ENCODE measurements around the gene SPEF2. TPM values are rescaled to one million over a fixed set of nuclear protein-coding genes. Genes with fewer than 3 reads are reported as not detected.

SPEF2 gene
- total and polyA plus RNA-seq, 10 of the 15 experiments (the other 5 are each of a cell fraction or from before 2014, with no cell fraction given) = 0.03 to 2.0 (median 0.07) TPM; not detected in 3

GRCh38 chr5:35762368-35762767 lies 144.7 kb downstream of the SPEF2 start:
- Histone ChIP-seq H3K27ac (ENCODE audit: control insufficient read depth, insufficient read depth) (no peak overlapping the region), H3K36me3 (ENCODE audit: control insufficient read depth in 2 of 2, insufficient read depth in 2 of 2, low read length in 1 of 2) (no peaks in the 10 kb centered on the region), H3K27me3 (replicated peaks in 1 of 2; ENCODE audit: control insufficient read depth in 2 of 2, insufficient read depth in 2 of 2, low read length in 1 of 2) (no peaks in the 10 kb centered on the region; a peak in 1 of 4 replicates), H3K4me2 (ENCODE audit: control insufficient read depth, insufficient read depth) (no peak overlapping the region), H4K20me1 (ENCODE audit: control insufficient read depth, insufficient read depth) (no peaks in the 10 kb centered on the region), H3K9me3 (replicated peaks; ENCODE audit: control insufficient read depth, insufficient read depth, low read length) (no peaks in the 10 kb centered on the region), H3K4me3 (no peak overlapping the region), H2AFZ (ENCODE audit: control insufficient read depth, low read depth, low read length) (no peak overlapping the region), H3K9ac (ENCODE audit: control insufficient read depth, insufficient read depth, low read length) (no peak overlapping the region), H3K4me1 (ENCODE audit: control insufficient read depth, insufficient read depth, low read length) (no peaks in the 10 kb centered on the region), H3K79me2 (ENCODE audit: control insufficient read depth, insufficient read depth, low read length) (no peaks in the 10 kb centered on the region)
- no peak for ATAC-seq
- 33% methylated on average over 3 of the region's 3 CpGs for WGBS (ENCODE audit: insufficient coverage, insufficient replicate concordance, low lambda C conversion rate, missing lambda C conversion rate)
- ChIA-PET POLR2A (no interaction called here), CTCF (interaction anchor here (0.8 to 1.2 kb wide), 2 partner anchors 11 to 14 kb away, joined by 4 read pairs; no protein-coding TSS in a partner anchor), SMC1A (ENCODE audit: uncharacterized antibody, unreplicated experiment) (interaction anchor here (1.1 to 2.5 kb wide), 3 partner anchors 15 to 164 kb away, joined by 3 to 9 read pairs (median 4); no protein-coding TSS in a partner anchor), RAD21 (ENCODE audit: unreplicated experiment) (no interaction called here)
- BruUV-seq (replicated peaks) = no TSS peak
- DNase-seq (ENCODE audit: low read depth, low spot score) = no peak
- in situ Hi-C loops (cut with MboI) = no loop called here
- intact Hi-C loops (cut with micrococcal nuclease; ENCODE audit: unreplicated experiment) = no loop called here
- FAIRE-seq = no peak
- TF ChIP-seq KDM1A (IDR thresholded peaks at IDR 0.05; ENCODE audit: borderline replicate concordance) = no peak
- TF ChIP-seq PRDM15 (CRISPR knock-in tag; IDR thresholded peaks at IDR 0.05) = no peak
- no peak for TF ChIP-seq E2F8 (IDR thresholded peaks at IDR 0.05; ENCODE audit: low read depth, partially characterized antibody)
- no peak for TF ChIP-seq KLF5 (IDR thresholded peaks at IDR 0.05; ENCODE audit: partially characterized antibody)
- no peak for TF ChIP-seq MLLT1 (IDR thresholded peaks at IDR 0.05)
- TF ChIP-seq SRF (IDR thresholded peaks at IDR 0.05; ENCODE audit: low read depth in 2 of 2, low read length in 2 of 2) = no peak
- no peak for TF ChIP-seq RFX5 (IDR thresholded peaks at IDR 0.05; ENCODE audit: low read depth, low read length)
- TF ChIP-seq TBL1XR1 (IDR thresholded peaks at IDR 0.05; ENCODE audit: low read depth, low read length) = no peak
- TF ChIP-seq PAX5 (IDR thresholded peaks at IDR 0.05; ENCODE audit: borderline replicate concordance, low read depth, low read length) = no peak
- no peak for TF ChIP-seq HSF1 (IDR thresholded peaks at IDR 0.05; ENCODE audit: low read depth, low read length)
